Muscle of leg (tissue), 11 donors: ENCODE measurements around the gene BICRA. TPM values are rescaled to one million over a fixed set of nuclear protein-coding genes. Genes with fewer than 3 reads are reported as not detected.
"Not testable (repeated sequence)": the region's sequence is repeated elsewhere in the genome, so short reads cannot be mapped to it uniquely, and the experiment has no call there.

Source experiments
- DNase-seq: peaks from one replicate; pipeline ENCODE4 v3.0.0; 2013
- H3K27ac ChIP-seq: one replicate; pipeline ENCODE4 v1.5.1; 2013; ENCODE audit warnings: mild to moderate bottlenecking, low read length, control low read depth
- H3K27me3 ChIP-seq: one replicate; pipeline ENCODE4 v1.6.1; 2013; ENCODE audit warnings: low read length; ENCODE audit not compliant: control insufficient read depth, insufficient read depth
- H3K36me3 ChIP-seq: one replicate; pipeline ENCODE4 v1.6.1; 2013; ENCODE audit warnings: low read length; ENCODE audit not compliant: control insufficient read depth, insufficient read depth
- H3K4me1 ChIP-seq: one replicate; pipeline ENCODE4 v1.6.1; 2013; ENCODE audit warnings: low read length; ENCODE audit not compliant: control insufficient read depth, insufficient read depth
- H3K4me3 ChIP-seq: one replicate; pipeline ENCODE4 v1.5.1; 2013; ENCODE audit warnings: low read length, control low read depth
- H3K9me3 ChIP-seq: replicated peaks from 2 replicates; pipeline ENCODE4 v1.6.1; 2013; ENCODE audit warnings: low read depth, low read length; ENCODE audit not compliant: control insufficient read depth
- WGBS: methylation state at CpG from one replicate; pipeline ENCODE4 v1.1.5; 2013; ENCODE audit warnings: missing lambda C conversion rate; ENCODE audit not compliant: insufficient coverage; 5-methylcytosine and 5-hydroxymethylcytosine counted together
- polyA plus RNA-seq, 8 donors: library from polyadenylated mRNA; unstranded; fragments of 120-200 nt; gene quantifications; one replicate each; pipeline versions ENCODE4 v1.2.1 to v1.2.3, GENCODE V29; 2013; ENCODE audit warnings: inconsistent platforms in 1 of 8, low replicate concordance in 1 of 8; ENCODE audit not compliant: insufficient read length in 8 of 8, insufficient read depth in 1 of 8
- total RNA-seq: library from RNA; stranded (reverse); fragments of 120-200 nt; gene quantifications from one replicate; pipeline ENCODE4 v1.2.4, GENCODE V29; 2013

Gene BICRA
- total and polyA plus RNA-seq, 9 donors, result 3.1 to 14.3 (median 10.7) TPM

GRCh38 chr19:47628078-47628771 lies 19.3 kb downstream of the BICRA start:
- no CpG with 5 or more reads among the region's 4 CpGs for WGBS
- H3K36me3 ChIP-seq, result peaks cover 14% of the 10 kb centered on the region
- DNase-seq, result no peak
- no peak overlapping the region for H3K4me3 ChIP-seq
- no peaks in the 10 kb centered on the region for H3K27me3 ChIP-seq
- no peak overlapping the region for H3K27ac ChIP-seq
- H3K4me1 ChIP-seq, result peaks cover 27% of the 10 kb centered on the region
- no peaks in the 10 kb centered on the region for H3K9me3 ChIP-seq

- Histone ChIP-seq H3K27ac (no peak overlapping the region), H3K4me1 (peaks cover 20% of the 10 kb centered on the region), H3K27me3 (no peaks in the 10 kb centered on the region), H3K36me3 (peaks cover 11% of the 10 kb centered on the region), H3K9me3 (no peaks in the 10 kb centered on the region), H3K4me3 (no peak overlapping the region)
- DNase-seq, result no peak
- no CpG with 5 or more reads among the region's 6 CpGs for WGBS
Observed at GRCh38 chr19:47630594-47630993, 21.7 kb downstream of the BICRA start.

- WGBS, result 71% methylated on average over 9 of the region's 18 CpGs
- Histone ChIP-seq H3K4me3 (no peak overlapping the region), H3K9me3 (no peaks in the 10 kb centered on the region), H3K36me3 (peaks cover 11% of the 10 kb centered on the region), H3K4me1 (peaks cover 12% of the 10 kb centered on the region), H3K27ac (peak overlapping the region; percentile 7), H3K27me3 (no peaks in the 10 kb centered on the region)
- peak; percentile 41 for DNase-seq
Observed at GRCh38 chr19:47631681-47632446, 22.9 kb downstream of the BICRA start.

- Histone ChIP-seq H3K4me1 (peaks cover 11% of the 10 kb centered on the region), H3K4me3 (no peak overlapping the region), H3K36me3 (peaks cover 3% of the 10 kb centered on the region), H3K27me3 (no peaks in the 10 kb centered on the region), H3K9me3 (no peaks in the 10 kb centered on the region), H3K27ac (no peak overlapping the region)
- WGBS, result 89% methylated on average over 2 of the region's 4 CpGs
- DNase-seq, result no peak
Observed at GRCh38 chr19:47633517-47633916, 24.6 kb downstream of the BICRA start.

GRCh38 chr19:47633996-47634395 lies 25.1 kb downstream of the BICRA start:
- Histone ChIP-seq H3K9me3 (no peaks in the 10 kb centered on the region), H3K4me1 (peaks cover 11% of the 10 kb centered on the region), H3K27ac (no peak overlapping the region), H3K27me3 (no peaks in the 10 kb centered on the region), H3K36me3 (peaks cover 3% of the 10 kb centered on the region), H3K4me3 (no peak overlapping the region)
- WGBS, result 51% methylated on average over 10 of the region's 11 CpGs
- no peak for DNase-seq

GRCh38 chr19:47635152-47635754 lies 26.3 kb downstream of the BICRA start:
- H3K4me1 ChIP-seq, result peaks cover 11% of the 10 kb centered on the region
- not testable (repeated sequence) for H3K36me3 ChIP-seq, DNase-seq, H3K27me3 ChIP-seq, H3K4me3 ChIP-seq, H3K27ac ChIP-seq, H3K9me3 ChIP-seq
- WGBS, result 59% methylated on average over 5 of the region's 6 CpGs

- Histone ChIP-seq H3K9me3 (no peaks in the 10 kb centered on the region), H3K4me1 (peaks cover 2% of the 10 kb centered on the region)
Observed at GRCh38 chr19:47637550-47637949, 28.6 kb downstream of the BICRA start.

GRCh38 chr19:47641891-47642485 lies 33.1 kb downstream of the BICRA start:
- peaks cover 16% of the 10 kb centered on the region for H3K36me3 ChIP-seq
- H3K27me3 ChIP-seq, result no peaks in the 10 kb centered on the region
- WGBS, result 100% methylated on average over 2 of the region's 5 CpGs
- H3K9me3 ChIP-seq, result no peaks in the 10 kb centered on the region
- no peak overlapping the region for H3K4me3 ChIP-seq
- peaks cover 5% of the 10 kb centered on the region for H3K4me1 ChIP-seq
- no peak overlapping the region for H3K27ac ChIP-seq
- DNase-seq, result no peak

More at GRCh38 chr19:47637550-47637949, 28.6 kb downstream of the BICRA start:
- DNase-seq, result no peak
- H3K27ac ChIP-seq, result no peak overlapping the region
- no peaks in the 10 kb centered on the region for H3K36me3 ChIP-seq
- WGBS, result 93% methylated on average over 8 of the region's 11 CpGs
- H3K4me3 ChIP-seq, result no peak overlapping the region
- no peaks in the 10 kb centered on the region for H3K27me3 ChIP-seq

- no peaks in the 10 kb centered on the region for H3K27me3 ChIP-seq
- H3K27ac ChIP-seq, result no peak overlapping the region
- WGBS, result no CpG with 5 or more reads among the region's 5 CpGs
- DNase-seq, result no peak
- H3K36me3 ChIP-seq, result peaks cover 16% of the 10 kb centered on the region
- H3K9me3 ChIP-seq, result no peaks in the 10 kb centered on the region
- H3K4me1 ChIP-seq, result peaks cover 5% of the 10 kb centered on the region
- H3K4me3 ChIP-seq, result no peak overlapping the region
Observed at GRCh38 chr19:47643281-47643680, 34.3 kb downstream of the BICRA start.

GRCh38 chr19:47644199-47644598 lies 35.3 kb downstream of the BICRA start:
- Histone ChIP-seq H3K27ac (no peak overlapping the region), H3K27me3 (no peaks in the 10 kb centered on the region), H3K4me3 (no peak overlapping the region), H3K9me3 (no peaks in the 10 kb centered on the region), H3K4me1 (peaks cover 5% of the 10 kb centered on the region), H3K36me3 (peaks cover 16% of the 10 kb centered on the region)
- DNase-seq, result no peak
- 67% methylated on average over 1 of the region's 1 CpG for WGBS
